ENCODE data around the gene KBTBD7. TPM values are rescaled to one million over a fixed set of nuclear protein-coding genes. Genes with fewer than 3 reads are reported as not detected.

KBTBD7 gene
- total RNA-seq, 3 donors from 2014 or later, result 2.4 to 3.0 (median 2.7) TPM

Other genes with a start within 250 kb of the KBTBD7 start
- 10 to 100 TPM; 49.0 to 56.6 (median 55.9) TPM for gene ELF1, start 175.3 kb downstream of the KBTBD7 start, total RNA-seq
- 10 to 100 TPM in 2 of 3 donors, 1 to 10 TPM in 1; 8.5 to 17.5 (median 13.9) TPM for gene WBP4, start 133.1 kb downstream of the KBTBD7 start, total RNA-seq
- gene KBTBD6, start 61.8 kb downstream of the KBTBD7 start, total RNA-seq, result 1 to 10 TPM; 4.0 to 5.5 (median 4.6) TPM
- gene MTRF1, start 69.0 kb upstream of the KBTBD7 start, total RNA-seq, result 10 to 100 TPM; 12.8 to 14.5 (median 13.1) TPM
- gene NAA16, start 116.7 kb upstream of the KBTBD7 start, total RNA-seq, result 10 to 100 TPM; 20.5 to 23.3 (median 21.3) TPM